MV-4-11 (cell line): ENCODE results near the gene ZNF362.

Experiments used
- DNase-seq: peaks from one replicate; lab custom pipeline; 2025; lab: John Stamatoyannopoulos, UW

ZNF362 gene

DNA sequence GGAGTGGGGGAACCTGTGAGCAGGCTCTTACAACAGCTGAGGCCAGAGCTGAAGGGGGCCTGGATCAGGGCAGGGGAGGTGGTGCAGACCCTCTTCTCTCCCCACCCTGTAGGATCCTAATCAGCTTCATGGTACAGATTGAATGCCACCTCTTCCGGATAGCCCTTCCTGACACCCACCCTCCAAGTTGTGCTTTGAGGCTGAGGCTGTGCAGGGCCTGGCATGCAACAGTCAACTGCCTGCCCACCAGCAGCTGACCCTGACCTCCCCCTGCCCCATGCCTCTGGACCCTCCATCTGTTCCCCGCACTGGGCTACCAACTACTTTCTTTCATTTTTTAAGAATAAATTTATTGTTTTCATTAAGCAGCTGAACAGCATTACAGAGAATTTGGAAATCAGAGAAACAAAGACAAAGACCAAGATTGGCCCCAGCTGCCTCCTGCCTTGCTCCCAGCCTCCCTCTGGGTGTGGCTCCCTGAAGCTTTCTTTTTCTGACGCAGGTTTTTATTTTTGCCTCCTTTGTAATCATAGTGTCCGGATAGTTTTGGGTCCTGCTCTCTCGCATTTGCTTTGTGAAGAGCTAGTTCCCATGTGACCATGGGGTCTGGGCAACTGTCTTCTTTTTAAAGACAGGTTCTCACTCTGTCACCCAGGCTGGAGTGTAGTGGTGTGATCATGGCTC lies 12.8 kb downstream of the ZNF362 start:
- DNase-seq, result no peak

DNA sequence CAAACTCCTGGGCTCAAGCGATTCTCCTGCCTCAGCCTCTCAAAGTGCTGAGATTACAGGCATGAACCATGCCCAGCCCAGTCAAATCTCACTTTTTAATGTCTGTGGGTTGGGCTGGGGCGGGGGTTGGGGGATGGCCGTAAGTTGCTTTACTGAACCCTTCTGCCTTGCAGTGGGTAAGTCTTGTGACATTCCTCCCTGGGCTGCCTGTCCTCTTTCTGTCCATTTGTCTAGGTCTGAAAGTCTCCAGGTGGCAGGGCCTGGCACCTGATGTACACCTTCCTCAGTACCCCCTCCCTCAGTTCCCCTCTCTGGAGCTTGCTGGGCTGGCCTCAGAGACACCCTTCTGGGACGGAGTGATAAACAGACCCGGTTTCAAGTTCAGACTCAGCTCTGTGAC lies 13.3 kb downstream of the ZNF362 start:
- no peak for DNase-seq

DNA sequence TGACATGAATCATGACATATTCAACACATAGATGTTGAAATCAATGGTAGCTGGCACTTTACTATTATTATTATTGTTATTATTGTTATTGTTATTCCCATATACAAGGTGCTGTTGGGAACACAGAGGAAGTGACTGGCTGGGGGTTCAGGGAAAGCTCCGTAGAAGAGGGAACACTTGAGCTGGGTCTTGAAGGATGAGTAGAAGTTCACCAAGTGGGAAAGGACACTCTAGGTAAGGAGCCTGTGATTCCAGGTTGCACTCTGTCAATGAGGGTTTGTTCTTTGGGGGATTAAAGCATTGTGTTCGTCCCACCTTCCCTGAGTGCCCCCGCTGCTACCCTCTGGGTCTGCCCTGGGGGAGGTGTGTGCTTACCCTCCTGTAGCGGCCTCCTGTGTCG lies 14.1 kb downstream of the ZNF362 start:
- DNase-seq, result no peak

DNA sequence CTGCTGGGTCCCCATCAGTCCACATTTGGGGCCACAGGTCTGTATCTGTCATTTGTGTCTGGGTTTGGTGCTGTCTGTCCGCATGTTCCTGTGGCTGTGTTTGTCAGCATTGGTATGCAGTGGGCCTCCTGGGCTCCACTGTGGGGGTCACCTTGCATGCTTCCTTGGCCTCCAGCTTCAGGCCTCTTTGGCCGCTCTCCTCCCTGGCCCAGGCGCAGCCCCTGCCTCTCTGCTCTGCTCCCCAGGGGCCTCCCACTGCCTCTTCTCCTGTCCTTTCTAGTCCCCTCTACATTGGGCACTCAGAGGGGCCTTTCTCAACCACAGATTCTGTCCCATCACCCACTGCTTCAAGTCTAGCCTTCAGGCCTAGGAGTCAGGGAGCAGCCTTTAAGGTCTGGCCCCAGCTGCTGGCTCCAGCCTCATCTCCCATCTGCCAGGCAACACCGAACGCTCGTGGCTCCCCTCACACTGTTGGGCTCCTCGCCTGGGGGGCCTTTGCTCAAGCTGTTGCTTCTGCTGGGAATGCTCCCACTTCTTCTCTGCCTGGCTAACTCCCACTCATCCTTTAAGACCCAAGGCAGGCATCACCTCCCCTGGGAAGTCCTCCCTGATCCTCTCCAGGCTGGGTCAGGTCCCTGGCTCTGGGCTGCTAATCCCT lies 14.6 kb downstream of the ZNF362 start:
- DNase-seq, result no peak

DNA sequence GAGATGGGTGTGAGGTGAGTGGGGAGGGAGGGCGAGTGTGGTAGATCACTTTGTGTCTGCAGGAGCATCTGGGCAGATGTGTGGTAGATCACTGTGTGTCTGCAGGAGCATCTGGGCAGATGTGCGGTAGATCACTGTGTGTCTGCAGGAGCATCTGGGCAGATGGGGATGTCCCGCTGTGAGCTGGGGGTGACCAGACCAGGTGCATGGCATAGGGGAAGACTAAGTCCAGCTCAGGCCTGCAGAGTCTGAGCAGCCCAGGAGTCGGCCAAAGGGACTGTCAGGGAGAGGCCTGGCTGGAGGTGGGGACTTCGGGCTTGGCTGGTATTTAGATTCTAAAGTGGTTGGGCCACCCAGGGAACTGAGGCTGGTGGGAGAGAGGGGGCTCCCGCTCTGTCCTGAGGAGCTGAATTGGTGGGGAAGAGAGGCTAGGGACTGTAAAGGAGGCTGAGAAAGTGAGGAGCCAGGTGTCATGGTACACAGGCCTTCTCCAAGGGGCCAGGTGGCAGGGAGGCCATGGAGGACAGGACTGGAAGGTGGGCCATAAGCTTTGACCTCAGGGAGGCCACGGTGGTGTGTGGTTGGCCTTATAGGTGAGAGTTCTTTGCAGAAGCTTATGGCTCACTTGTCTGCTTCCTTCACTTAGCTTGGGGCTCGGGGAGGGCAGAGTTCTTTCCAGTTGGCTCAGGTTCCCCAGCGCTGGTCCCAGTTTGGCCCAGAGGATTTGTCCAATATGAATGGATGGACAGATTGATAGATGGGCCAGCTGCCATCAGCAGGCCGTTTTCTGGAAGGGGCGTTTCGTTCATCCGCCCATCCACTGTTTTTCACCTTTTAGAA lies 15.6 kb downstream of the ZNF362 start:
- no peak for DNase-seq

DNA sequence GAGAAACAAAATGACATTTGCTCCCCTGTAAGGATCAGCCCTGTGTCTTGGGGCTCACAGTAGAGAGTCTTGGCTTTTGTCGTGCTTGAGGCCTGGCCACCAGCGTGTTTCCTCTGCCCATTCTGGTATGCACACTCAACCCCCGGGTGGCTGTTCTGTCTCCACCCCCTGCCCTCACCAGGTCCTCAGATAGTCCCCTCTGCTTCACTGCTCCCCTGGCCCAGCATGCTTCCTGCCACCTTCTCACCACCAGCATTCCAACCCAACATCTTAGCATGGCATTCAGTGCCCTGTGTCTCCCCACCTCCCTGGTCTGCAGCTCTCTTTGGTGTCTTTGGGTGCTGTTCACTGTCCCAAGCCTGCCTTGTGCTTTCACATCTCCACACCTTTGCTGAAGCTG lies 16.2 kb downstream of the ZNF362 start:
- no peak for DNase-seq

DNA sequence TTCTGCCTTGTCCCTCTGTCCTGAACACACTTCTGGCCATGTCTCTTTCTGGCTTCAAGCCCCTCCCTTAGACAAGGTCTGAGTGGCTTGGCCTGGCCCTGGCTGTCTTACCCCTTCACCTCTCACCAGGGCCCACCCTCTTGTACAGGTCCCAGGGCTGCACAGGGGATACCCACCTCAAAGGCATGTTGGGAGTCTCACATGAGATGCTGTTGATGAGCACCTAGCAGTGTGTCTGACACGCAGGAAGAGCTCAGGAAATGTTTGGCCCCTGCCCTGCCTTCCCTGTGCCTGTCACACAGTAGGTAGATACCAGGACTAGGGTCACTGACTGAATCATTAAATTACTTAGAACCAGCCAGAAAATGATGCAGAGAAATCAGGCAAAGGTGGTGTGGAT lies 16.6 kb downstream of the ZNF362 start:
- no peak for DNase-seq

DNA sequence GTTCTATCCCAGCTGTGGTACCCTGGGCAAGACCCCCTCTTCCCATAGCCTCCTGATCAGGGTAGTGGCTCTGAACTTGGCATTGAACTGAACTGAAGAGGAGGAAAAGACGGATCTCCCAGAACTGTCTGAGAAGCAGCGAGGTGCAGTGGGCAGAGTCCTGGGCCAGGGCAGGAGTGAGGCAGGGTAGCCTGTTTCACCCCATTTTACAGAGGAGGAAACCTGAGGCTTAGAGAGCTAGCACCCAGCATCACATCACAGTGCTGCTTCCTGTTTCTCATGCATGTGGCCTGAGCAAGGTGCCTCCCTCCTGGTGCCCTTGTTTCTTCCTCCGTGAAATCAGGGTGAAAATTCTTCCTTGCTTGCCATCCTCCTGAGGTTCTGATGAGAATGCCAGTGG lies 17.1 kb downstream of the ZNF362 start:
- DNase-seq, result no peak

DNA sequence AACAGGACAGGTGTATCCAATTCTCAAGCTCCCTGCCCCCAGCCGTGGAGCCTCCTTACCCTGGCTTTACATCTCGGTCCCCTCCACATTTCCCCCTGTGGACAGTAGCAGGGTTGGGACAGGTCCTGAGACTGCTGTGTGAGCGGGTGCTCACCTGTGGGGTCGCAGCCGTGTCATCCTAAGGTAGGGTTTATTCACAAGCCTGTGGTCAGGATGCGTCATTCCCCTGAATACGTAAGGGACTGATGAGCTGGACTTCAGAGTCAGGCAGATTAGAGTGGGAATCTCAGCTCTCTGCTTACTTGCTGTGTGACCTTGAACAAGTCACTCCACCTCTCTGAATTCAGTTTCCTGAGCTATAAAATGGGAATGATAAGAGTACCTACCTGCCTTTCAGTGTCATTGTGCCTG lies 17.7 kb downstream of the ZNF362 start:
- no peak for DNase-seq

DNA sequence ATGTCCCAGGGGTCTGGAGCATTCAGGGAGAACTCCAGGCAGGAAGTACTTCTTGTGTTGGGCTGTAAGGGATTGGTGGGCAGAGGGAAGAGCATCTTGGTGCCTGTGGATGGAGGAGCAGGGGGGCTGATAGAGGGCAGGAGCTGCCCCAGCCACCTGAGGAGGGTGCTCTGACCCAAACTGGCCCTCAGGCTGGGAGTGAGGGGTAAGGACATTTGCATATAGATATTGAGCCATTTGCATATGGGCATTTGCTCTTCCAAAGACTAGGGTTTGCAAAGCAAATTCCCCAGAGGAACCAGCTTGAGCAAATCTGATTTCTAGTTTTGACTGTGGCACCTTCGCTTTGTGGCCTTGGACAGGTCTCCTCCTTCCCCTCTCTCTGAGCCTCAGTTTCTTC lies 18.2 kb downstream of the ZNF362 start:
- no peak for DNase-seq

DNA sequence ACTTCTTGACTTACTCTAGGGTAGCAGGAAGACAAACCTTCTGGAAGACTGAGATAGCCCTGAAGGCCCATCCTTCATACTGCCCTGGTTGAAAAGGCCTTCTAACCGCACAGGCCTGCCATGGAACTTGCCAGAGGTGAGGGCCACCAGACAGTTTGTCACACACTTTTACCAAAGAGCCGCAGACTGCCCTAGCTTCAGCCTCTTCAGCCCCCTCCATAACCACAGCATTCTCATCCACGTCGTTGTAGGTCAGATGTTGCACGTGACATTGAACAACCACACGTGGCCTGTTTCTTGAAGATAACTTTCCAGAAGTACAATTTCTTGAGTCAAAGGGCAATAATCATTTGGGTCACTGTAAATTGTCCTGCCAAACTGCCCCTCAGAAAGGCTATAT lies 18.9 kb downstream of the ZNF362 start:
- no peak for DNase-seq

DNA sequence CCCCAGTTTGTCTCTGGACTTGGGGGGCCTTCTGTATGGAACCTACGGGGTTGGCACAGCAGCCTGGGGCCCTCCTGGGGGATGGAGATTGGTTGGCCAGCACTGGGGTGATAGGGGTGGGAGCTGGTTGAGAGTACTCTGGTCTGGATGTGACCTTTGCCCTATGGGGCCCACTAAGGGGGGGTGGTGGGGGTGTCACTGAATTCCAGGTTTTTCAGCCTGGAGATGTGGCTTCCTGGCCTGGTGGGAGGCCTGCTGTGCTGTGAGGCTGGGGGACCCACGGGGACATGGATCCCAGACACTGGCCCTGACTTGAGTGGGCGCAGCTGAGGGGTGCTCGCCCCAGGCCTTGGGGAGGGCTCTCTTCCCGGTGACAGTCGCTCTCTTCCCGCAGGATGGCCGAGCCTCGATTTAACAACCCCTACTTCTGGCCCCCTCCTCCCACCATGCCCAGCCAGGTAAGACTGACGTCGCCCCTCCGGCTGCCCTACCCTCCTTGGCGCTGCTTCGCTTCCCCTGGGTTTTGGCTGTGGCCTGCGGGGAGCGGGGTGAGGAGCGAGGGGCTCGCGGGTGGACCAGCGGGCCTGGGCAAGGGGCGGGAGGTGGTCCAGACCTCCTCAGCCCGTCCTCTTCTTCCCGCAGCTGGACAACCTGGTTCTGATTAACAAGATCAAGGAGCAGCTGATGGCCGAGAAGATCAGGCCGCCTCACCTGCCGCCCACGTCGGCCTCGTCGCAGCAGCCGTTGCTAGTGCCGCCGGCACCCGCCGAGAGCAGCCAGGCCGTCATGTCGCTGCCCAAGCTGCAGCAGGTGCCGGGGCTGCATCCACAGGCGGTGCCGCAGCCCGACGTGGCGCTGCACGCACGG lies 19.6 kb downstream of the ZNF362 start:
- no peak for DNase-seq

DNA sequence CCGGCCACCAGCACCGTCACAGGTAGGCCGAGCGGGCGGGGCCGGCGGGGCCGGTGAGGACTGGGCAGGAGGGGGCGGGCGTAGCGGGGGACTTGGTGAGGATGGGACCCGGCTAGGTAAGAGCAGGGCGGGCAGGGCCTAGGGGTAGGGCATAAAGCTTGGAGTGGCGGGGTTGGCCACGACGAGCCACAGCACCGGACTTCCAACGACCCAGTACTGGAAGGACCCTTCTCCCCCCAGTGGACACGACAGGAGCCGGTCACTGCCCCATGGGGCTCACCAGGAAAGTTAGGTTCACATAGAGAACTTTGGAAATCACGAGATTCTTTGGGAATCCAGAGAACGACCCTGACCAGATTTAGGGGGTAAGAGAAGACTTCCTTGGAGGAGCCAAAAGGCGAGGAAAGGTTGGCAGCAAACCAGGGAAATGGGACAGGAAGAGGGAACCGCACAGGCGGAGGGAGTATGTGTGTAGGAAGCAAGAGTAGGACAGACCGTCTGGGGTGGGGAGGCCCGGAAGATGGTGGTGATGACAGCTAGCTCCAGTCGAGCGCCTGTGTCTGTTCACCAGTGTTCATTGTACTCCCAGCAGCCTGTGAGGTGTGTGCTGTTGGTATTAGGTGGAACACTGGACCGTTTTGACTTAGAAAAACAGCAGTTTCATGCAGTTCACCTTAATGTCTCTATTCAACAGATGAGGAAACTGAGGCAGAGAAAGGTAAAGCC lies 20.4 kb downstream of the ZNF362 start:
- no peak for DNase-seq

DNA sequence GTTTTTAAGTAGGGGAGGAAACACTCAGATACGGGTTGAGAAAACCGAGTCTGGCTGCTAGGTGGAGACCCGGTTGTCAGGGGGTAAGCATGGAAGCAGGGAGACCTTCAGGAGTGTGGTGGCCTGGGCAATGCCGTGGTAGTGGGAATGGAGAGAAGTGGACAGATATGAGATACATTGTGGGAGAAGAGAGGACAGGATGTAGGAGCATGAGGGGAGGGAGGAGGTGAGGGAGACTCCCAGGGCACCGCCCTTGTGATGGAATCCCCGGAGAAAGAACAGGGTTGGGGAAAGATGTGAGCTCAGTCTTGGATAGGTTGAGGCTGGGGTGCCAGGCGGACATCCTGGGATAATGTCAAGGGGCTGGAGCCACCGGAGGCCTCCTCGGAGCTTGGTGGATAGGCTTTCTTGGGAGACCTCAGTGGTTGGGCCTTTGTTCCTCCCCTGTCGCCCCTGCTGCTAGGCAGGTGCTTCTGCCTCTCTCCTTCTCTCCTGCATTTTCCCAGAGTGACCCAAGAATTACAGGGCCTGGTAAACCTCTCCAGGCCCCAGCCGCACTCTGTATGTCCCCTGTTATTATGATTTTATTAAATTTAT lies 21.3 kb downstream of the ZNF362 start:
- no peak for DNase-seq

DNA sequence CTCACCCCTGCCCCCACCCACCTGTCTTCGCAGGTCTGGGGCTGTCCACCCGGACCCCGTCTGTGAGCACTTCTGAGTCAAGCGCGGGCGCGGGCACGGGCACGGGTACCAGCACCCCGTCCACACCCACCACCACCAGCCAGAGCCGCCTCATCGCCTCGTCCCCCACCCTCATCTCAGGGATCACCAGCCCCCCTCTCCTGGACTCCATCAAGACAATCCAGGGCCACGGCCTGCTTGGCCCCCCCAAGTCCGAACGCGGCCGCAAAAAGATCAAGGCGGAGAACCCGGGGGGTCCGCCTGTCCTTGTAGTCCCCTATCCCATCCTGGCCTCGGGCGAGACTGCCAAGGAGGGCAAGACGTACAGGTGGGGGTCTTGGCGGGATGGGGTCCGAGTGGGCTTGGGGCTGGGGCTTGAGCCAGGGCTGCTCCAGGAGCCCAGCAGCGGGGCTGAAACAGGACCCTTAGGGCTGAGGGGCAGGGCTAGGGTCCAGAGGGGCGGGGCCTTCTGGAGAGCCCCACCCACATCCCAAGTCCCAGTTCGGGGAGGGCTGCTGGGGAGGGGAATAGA lies 23.9 kb downstream of the ZNF362 start:
- DNase-seq, result no peak

DNA sequence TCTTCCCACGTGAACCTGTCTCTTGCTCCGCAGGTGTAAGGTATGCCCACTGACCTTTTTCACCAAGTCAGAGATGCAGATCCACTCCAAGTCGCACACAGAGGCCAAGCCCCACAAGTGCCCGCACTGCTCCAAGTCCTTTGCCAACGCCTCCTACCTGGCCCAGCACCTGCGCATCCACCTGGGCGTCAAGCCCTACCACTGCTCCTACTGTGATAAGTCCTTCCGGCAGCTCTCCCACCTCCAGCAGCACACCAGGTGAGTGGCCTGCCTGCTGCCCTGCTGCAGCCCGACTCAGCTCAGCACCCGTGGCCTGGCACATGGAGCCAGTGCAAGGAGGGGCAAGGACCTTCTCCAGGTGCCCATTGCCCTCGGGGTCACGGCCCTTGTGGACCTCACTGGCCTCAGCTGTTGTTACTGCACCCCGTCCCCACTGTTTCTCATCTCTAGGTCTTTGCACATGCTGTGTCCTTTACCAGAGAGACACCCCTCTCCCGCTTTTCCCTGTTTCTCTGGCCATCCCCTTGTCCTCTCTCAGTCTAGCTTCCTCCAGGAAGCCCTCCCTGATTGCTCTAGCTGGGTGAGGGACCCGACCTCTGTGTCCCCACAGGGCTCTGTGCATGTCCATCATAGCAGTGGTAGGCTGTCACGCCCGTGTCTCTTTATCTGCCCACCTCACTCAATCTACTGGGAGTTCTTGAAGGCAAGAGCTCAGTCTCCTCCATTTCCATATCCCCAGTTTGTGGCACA lies 25.4 kb downstream of the ZNF362 start:
- DNase-seq, result no peak

DNA sequence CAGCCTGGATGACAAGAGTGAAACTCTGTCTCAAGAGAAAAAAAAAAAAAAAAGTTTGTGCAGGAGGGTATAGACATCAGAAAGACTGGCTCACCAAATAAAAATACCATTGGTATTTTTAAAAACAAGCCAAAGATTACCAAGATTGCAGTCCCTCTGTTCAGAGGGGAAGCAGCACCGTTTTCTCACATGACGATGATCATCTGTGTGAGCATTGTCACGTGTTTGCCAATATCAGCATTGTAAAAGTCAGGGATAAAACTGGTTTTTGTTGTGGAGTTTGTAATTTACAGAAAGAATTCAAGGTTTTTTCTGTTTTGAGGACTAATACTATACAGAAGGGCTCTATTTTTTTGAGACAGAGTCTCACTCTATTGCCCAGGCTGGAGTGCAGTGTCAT lies 26.5 kb downstream of the ZNF362 start:
- no peak for DNase-seq

DNA sequence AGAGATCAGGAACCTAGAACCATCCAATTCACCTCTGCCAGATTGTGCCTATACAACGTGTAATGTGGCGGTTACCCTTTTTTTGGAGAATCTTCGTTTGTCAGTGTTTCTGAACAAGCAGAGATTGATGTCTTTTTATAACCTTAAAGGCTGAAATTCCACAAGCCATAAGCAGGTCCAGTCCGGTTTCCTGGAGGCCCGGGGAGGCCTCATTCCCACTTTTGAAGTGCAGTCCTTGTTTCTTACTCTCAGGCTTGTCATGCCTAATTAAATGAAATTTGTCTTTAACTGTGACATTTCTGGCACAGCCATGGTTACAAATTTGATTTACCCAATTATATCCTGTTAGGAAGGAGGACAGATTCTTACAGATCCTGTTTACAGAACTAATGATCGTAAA lies 27.8 kb downstream of the ZNF362 start:
- no peak for DNase-seq

DNA sequence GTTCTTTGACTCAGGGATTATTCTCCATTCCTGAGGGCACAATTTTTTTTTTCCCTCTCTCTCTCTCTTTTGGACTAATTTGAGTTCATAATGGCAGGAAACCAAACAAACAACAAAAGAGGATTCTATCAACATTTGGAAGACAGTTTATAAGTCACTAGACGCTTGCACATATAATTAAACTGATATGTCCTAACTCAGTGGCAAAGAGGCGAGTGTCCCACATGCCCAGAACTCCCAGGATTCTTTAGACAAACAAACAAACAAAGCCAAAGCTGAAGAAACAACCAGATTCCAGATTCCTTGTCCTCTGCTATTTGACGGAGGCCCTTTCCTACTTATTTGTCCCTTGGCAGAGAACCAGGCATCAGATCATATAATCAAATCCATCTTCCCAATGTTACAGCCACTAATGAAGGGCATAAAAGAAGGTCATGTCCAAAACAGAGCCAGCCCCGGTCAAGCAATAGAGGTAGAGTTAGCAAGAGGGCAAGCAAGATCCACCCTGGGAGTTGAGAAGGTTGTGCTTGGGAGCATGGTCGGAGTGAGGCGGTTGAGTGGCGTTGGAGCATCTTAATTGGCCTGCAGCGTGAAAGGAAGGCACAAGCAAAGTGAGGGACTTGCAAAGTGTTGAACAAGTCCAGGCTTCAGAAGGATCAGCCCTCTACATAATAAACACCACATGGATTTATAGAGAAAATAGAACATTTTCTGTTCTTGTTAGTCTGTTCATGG lies 30.3 kb downstream of the ZNF362 start:
- DNase-seq, result no peak
